ENCODE data around the gene DLG2.
"Not testable (repeated sequence)": the region's sequence is repeated elsewhere in the genome, so short reads cannot be mapped to it uniquely, and the experiment has no call there.

DNA sequence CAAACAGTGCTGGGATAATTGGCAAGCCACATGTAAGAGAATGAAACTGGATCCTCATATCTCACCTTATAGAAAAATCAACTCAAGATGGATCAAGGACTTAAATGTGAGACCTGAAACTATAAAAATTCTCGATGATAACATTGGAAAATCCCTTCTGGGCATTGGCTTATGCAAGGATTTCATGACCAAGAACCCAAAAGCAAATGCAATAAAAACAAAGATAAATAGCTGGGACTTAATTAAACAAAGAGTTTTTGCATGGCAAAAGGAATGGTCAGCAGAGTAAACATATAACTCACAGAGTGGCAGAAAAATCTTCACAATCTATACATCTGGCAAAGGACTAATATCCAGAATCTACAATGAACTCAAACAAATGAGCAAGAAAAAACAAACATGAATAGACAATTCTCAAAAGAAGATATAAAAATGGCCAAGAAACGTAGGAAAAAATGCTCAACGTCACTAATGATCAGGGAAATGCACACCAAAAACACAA lies 639.4 kb downstream of the DLG2 start:
- not testable (repeated sequence) for TF ChIP-seq CTCF (IDR thresholded peaks at IDR 0.05; ENCODE audit: insufficient read depth, low read length); REST (IDR thresholded peaks at IDR 0.05; ENCODE audit: insufficient replicate concordance, low read depth); POLR2AphosphoS5 (IDR thresholded peaks at IDR 0.05; ENCODE audit: low read depth); GABPA (IDR thresholded peaks at IDR 0.05; ENCODE audit: low read depth)
